GM23338 (cell line): ENCODE results near the gene PCMT1.

ENCODE experiments used
- CTCF ChIP-seq, 2 experiments: fragments of 200-600 bp in 1 of 2; sonication (generic) in 1 of 2; conservative IDR thresholded peaks; 2 replicates each; pipeline versions ENCODE4 v1.5.1 to v1.6.1; 2016 to 2017; ENCODE audit warnings: antibody characterized with exemption in 2 of 2, low read depth in 2 of 2, mild to moderate bottlenecking in 2 of 2, moderate library complexity in 1 of 2
- ETS1 ChIP-seq: IDR thresholded peaks from 2 replicates; pipeline ENCODE4 v1.6.1; 2016; ENCODE audit warnings: antibody characterized with exemption
- EZH2 ChIP-seq: fragments of 200-600 bp; sonication (generic); IDR thresholded peaks from one replicate; pipeline ENCODE4 v1.8.0; 2017; ENCODE audit warnings: antibody characterized with exemption, mild to moderate bottlenecking, low read depth; ENCODE audit not compliant: unreplicated experiment
- EZH2phosphoT487 ChIP-seq: fragments of 200-600 bp; sonication (generic); IDR thresholded peaks from one replicate; pipeline ENCODE4 v1.8.1; 2018; ENCODE audit warnings: antibody characterized with exemption; ENCODE audit not compliant: unreplicated experiment
- JUNB ChIP-seq: IDR thresholded peaks from one replicate; pipeline ENCODE4 v1.6.1; 2016; ENCODE audit warnings: antibody characterized with exemption; ENCODE audit not compliant: unreplicated experiment
- POLR2AphosphoS5 ChIP-seq: IDR thresholded peaks from 2 replicates; pipeline ENCODE4 v1.6.1; 2016; ENCODE audit warnings: antibody characterized with exemption, low read depth
- REST ChIP-seq: IDR thresholded peaks from one replicate; pipeline ENCODE4 v1.6.1; 2018; ENCODE audit warnings: antibody characterized with exemption; ENCODE audit not compliant: unreplicated experiment

- TF ChIP-seq POLR2AphosphoS5 (no peak), EZH2 (no peak), CTCF (conservative IDR thresholded peaks at IDR 0.05; ENCODE audit: low read depth in 2 of 2) (no peak), EZH2phosphoT487 (no peak), JUNB (no peak), ETS1 (no peak), REST (no peak)
These were observed 109.8 kb downstream of the PCMT1 start for GRCh38 chr6:149859368-149859767.
